Spleen (tissue), 11 donors: ENCODE results near the gene CTDP1. TPM values are rescaled to one million over a fixed set of nuclear protein-coding genes. Genes with fewer than 3 reads are reported as not detected.

Experiments used
- DNase-seq: peaks from one replicate; pipeline ENCODE4 v3.0.0-alpha.2; 2020
- H3K27ac ChIP-seq, 8 donors: fragments of 200-600 bp; sonication (generic) in 7 of 8; 1 replicate in 4 of 8; 2 replicates in 4 of 8; pipeline versions ENCODE4 v1.5.0 to v1.8.0; 2016 to 2021; ENCODE audit warnings: inconsistent platforms in 4 of 8, mild to moderate bottlenecking in 4 of 8, moderate library complexity in 1 of 8
- H3K27me3 ChIP-seq, 7 donors: fragments of 200-600 bp; sonication (generic) in 6 of 7; replicated peaks in 1 of 7; 1 replicate in 4 of 7; 2 replicates in 3 of 7; pipeline versions ENCODE4 v1.5.0 to v1.8.0; 2016 to 2021; ENCODE audit warnings: inconsistent platforms in 3 of 7, mild to moderate bottlenecking in 1 of 7
- H3K36me3 ChIP-seq, 6 donors: fragments of 200-600 bp; sonication (generic) in 5 of 6; 1 replicate in 4 of 6; 2 replicates in 2 of 6; pipeline versions ENCODE4 v1.5.0 to v1.8.0; 2016 to 2021; ENCODE audit warnings: inconsistent platforms in 2 of 6
- H3K4me1 ChIP-seq, 6 donors: fragments of 200-600 bp; sonication (generic) in 5 of 6; 1 replicate in 3 of 6; 2 replicates in 3 of 6; pipeline versions ENCODE4 v1.5.0 to v1.8.0; 2016 to 2021; ENCODE audit warnings: inconsistent platforms in 3 of 6
- H3K4me3 ChIP-seq, 8 donors: fragments of 200-600 bp; sonication (generic) in 7 of 8; 1 replicate in 4 of 8; 2 replicates in 4 of 8; pipeline versions ENCODE4 v1.5.0 to v1.8.0; 2016 to 2021; ENCODE audit warnings: inconsistent platforms in 4 of 8, mild to moderate bottlenecking in 4 of 8, moderate library complexity in 2 of 8
- H3K9me3 ChIP-seq, 8 donors: fragments of 200-600 bp; sonication (generic) in 7 of 8; 1 replicate in 4 of 8; 2 replicates in 4 of 8; pipeline versions ENCODE4 v1.5.0 to v1.8.0; 2016 to 2021; ENCODE audit warnings: inconsistent platforms in 4 of 8
- CTCF ChIP-seq, 11 experiments: fragments of 200-600 bp in 7 of 11; fragments of 450-650 bp in 4 of 11; sonication (generic) in 4 of 11; IDR thresholded peaks in 8 of 11; conservative IDR thresholded peaks in 3 of 11; 1 replicate in 7 of 11; 2 replicates in 4 of 11; pipeline versions ENCODE4 v1.4.0 to v1.8.0; 2016 to 2021; ENCODE audit warnings: antibody characterized with exemption in 11 of 11, inconsistent platforms in 4 of 11, mild to moderate bottlenecking in 1 of 11
- POLR2A ChIP-seq, 3 donors: fragments of 450-650 bp; IDR thresholded peaks; one replicate each; pipeline ENCODE4 v1.5.1; 2017; ENCODE audit warnings: antibody characterized with exemption in 3 of 3, mild to moderate bottlenecking in 1 of 3
- POLR2AphosphoS5 ChIP-seq, 3 donors: sonication (generic); formaldehyde crosslinking; IDR thresholded peaks; one replicate each; pipeline ENCODE4 v1.5.1; 2017; ENCODE audit warnings: antibody characterized with exemption in 3 of 3
- WGBS, 5 donors: extraction: QIAGEN DNeasy Blood & Tissue Kit in 3 of 5; methylation state at CpG; one replicate each; pipeline versions ENCODE4 v1.1.5 to v1.1.7; 2013 to 2018; 5-methylcytosine and 5-hydroxymethylcytosine counted together
- intact Hi-C: fragments of 100-400 bp; cut with DNase I; formaldehyde crosslinking; loops from one replicate; pipeline ENCODE4 v1.15.0; 2023; ENCODE audit warnings: low total_unique reads
- polyA plus RNA-seq, 3 donors: library from polyadenylated mRNA; stranded (reverse); fragments of 200-250 nt; gene quantifications; one replicate each; pipeline ENCODE4 v1.2.1, GENCODE V29; 2013
- total RNA-seq, 7 donors: library from RNA; depleted of rRNA in 3 of 7; stranded (reverse); fragments of >200 nt in 3 of 7; fragmentation: NEBNext Ultra II Directional in 4 of 7; extraction: Animal tissue kit (Norgen Biotek cat#: 25700) in 4 of 7; gene quantifications; one replicate each; pipeline versions ENCODE4 v1.1.0 to v1.2.1, GENCODE V29; 2016 to 2021
- donor health status: healthy with polysubstance abuse.
- donor health status: DM: no; HTN: no; CAD: no; lungs with moderate emphysema.
- donor health status: DM: no; HTN: no; CAD: no.
- donor health status: Bipolar disorder and iron deficiency.
- donor health status: healthy.
- donor health status: DM: no; HTN: no; CAD: no.
- donor health status: DM: yes; HTN: yes; CAD: no.

CTDP1 gene
- total and polyA plus RNA-seq, 10 donors = 13.6 to 54.6 (median 28.6) TPM

- TF ChIP-seq POLR2AphosphoS5 (IDR thresholded peaks at IDR 0.05) (peak in 1 of 3 donors; percentile 18), CTCF (IDR thresholded peaks at IDR 0.05 in 8 of 11, conservative IDR thresholded peaks at IDR 0.05 in 3 of 11) (no peak)
- no peak for DNase-seq
- no peaks in the 10 kb centered on the region for H3K9me3 ChIP-seq
- no peaks in the 10 kb centered on the region for H3K4me1 ChIP-seq
- no peaks in the 10 kb centered on the region for H3K27me3 ChIP-seq
- intact Hi-C loops = no loop called here
- no peak overlapping the region for H3K27ac ChIP-seq
- H3K36me3 ChIP-seq = peaks cover 0 to 100% (median 71%) of the 10 kb centered on the region in 6 donors
- no peak overlapping the region for H3K4me3 ChIP-seq
- 95 to 97% (median 96%) methylated on average over 11 of the region's 11 CpGs for WGBS, 5 donors
These were observed 33.7 kb downstream of the CTDP1 start for GRCh38 chr18:79713341-79713740.

GRCh38 chr18:79714531-79715240, 35.1 kb downstream of the CTDP1 start:
- intact Hi-C loops = no loop called here

GRCh38 chr18:79715280-79715679, 35.7 kb downstream of the CTDP1 start:
- Histone ChIP-seq H3K9me3 (no peaks in the 10 kb centered on the region), H3K36me3 (peaks cover 0 to 100% (median 74%) of the 10 kb centered on the region in 6 donors), H3K4me1 (no peaks in the 10 kb centered on the region), H3K4me3 (no peak overlapping the region), H3K27ac (no peak overlapping the region), H3K27me3 (no peaks in the 10 kb centered on the region)
- TF ChIP-seq POLR2A (IDR thresholded peaks at IDR 0.05) (no peak), POLR2AphosphoS5 (IDR thresholded peaks at IDR 0.05) (no peak), CTCF (IDR thresholded peaks at IDR 0.05 in 8 of 11, conservative IDR thresholded peaks at IDR 0.05 in 3 of 11) (no peak)
- intact Hi-C loops = no loop called here
- 95 to 99% (median 98%) methylated on average over 26 of the region's 26 CpGs for WGBS, 5 donors
- no peak for DNase-seq

More at GRCh38 chr18:79714531-79715240, 35.1 kb downstream of the CTDP1 start:
- no peak for DNase-seq
- 95 to 99% (median 96%) methylated on average over 45 to 47 of the region's 47 CpGs for WGBS, 5 donors
- no peaks in the 10 kb centered on the region for H3K9me3 ChIP-seq
- H3K27me3 ChIP-seq = no peaks in the 10 kb centered on the region
- peaks cover 0 to 100% (median 77%) of the 10 kb centered on the region in 6 donors for H3K36me3 ChIP-seq
- TF ChIP-seq POLR2A (IDR thresholded peaks at IDR 0.05) = no peak
- TF ChIP-seq POLR2AphosphoS5 (IDR thresholded peaks at IDR 0.05) = peak in 1 of 3 donors; percentile 58
- no peak for TF ChIP-seq CTCF (IDR thresholded peaks at IDR 0.05 in 8 of 11, conservative IDR thresholded peaks at IDR 0.05 in 3 of 11)
- H3K4me3 ChIP-seq = no peak overlapping the region
- no peaks in the 10 kb centered on the region for H3K4me1 ChIP-seq
- no peak overlapping the region for H3K27ac ChIP-seq

- WGBS, 5 donors = 88 to 99% (median 96%) methylated on average over 6 to 7 of the region's 7 CpGs
These were observed 37.5 kb downstream of the CTDP1 start for GRCh38 chr18:79717059-79717458.

More at GRCh38 chr18:79717059-79717458, 37.5 kb downstream of the CTDP1 start:
- Histone ChIP-seq H3K4me1 (no peaks in the 10 kb centered on the region), H3K27me3 (no peaks in the 10 kb centered on the region), H3K27ac (no peak overlapping the region), H3K36me3 (peaks cover 0 to 100% (median 81%) of the 10 kb centered on the region in 6 donors), H3K4me3 (no peak overlapping the region), H3K9me3 (no peaks in the 10 kb centered on the region)
- DNase-seq = no peak
- TF ChIP-seq POLR2A (IDR thresholded peaks at IDR 0.05) = no peak
- TF ChIP-seq POLR2AphosphoS5 (IDR thresholded peaks at IDR 0.05) = no peak
- no peak for TF ChIP-seq CTCF (IDR thresholded peaks at IDR 0.05 in 8 of 11, conservative IDR thresholded peaks at IDR 0.05 in 3 of 11)
- intact Hi-C loops = no loop called here
